Astrocyte (in vitro differentiated cells and primary cell): ENCODE measurements around the gene MREG. TPM values are rescaled to one million over a fixed set of nuclear protein-coding genes. Genes with fewer than 3 reads are reported as not detected.
A peak's percentile ranks its signal among the peaks of the same experiment; 100 is the strongest.

ENCODE experiments used
- DNase-seq: peaks from one replicate; pipeline ENCODE4 v3.0.0-alpha.2; 2010; ENCODE audit warnings: low read depth
- FAIRE-seq: peaks from 2 replicates; lab custom pipeline; 2011; peaks lifted over from hg19 to GRCh38; lab: Jason Lieb, UNC
- H2AFZ ChIP-seq: 2 replicates; pipeline ENCODE4 v1.6.0; 2012; ENCODE audit warnings: low read depth, low read length, inconsistent platforms
- H3K27ac ChIP-seq: 2 replicates; pipeline ENCODE4 v1.5.1; 2011; ENCODE audit warnings: low read depth, low read length, inconsistent platforms
- H3K27me3 ChIP-seq: 2 replicates; pipeline ENCODE4 v1.6.0; 2011; ENCODE audit warnings: low read length, inconsistent platforms; ENCODE audit not compliant: insufficient read depth
- H3K36me3 ChIP-seq: 2 replicates; pipeline ENCODE4 v1.5.1; 2011; ENCODE audit warnings: low read length, inconsistent platforms; ENCODE audit not compliant: insufficient read depth
- H3K4me1 ChIP-seq: 2 replicates; pipeline ENCODE4 v1.5.1; 2011; ENCODE audit warnings: low read length, inconsistent platforms; ENCODE audit not compliant: insufficient read depth
- H3K4me2 ChIP-seq: 2 replicates; pipeline ENCODE4 v1.6.0; 2012; ENCODE audit warnings: low read length, inconsistent platforms
- H3K4me3 ChIP-seq: 2 replicates; pipeline ENCODE4 v1.5.1; 2011; ENCODE audit warnings: low read depth, mild to moderate bottlenecking, low read length, inconsistent platforms; ENCODE audit not compliant: insufficient read depth
- H3K79me2 ChIP-seq: 2 replicates; pipeline ENCODE4 v1.6.0; 2012; ENCODE audit warnings: mild to moderate bottlenecking, low read length, inconsistent platforms; ENCODE audit not compliant: insufficient read depth
- H3K9ac ChIP-seq: 2 replicates; pipeline ENCODE4 v1.6.0; 2012; ENCODE audit warnings: mild to moderate bottlenecking, low read length, inconsistent platforms
- H3K9me3 ChIP-seq: 2 replicates; pipeline ENCODE4 v1.5.1; 2012; ENCODE audit warnings: low read depth, mild to moderate bottlenecking, low read length, inconsistent platforms; ENCODE audit not compliant: insufficient read depth
- H4K20me1 ChIP-seq: 2 replicates; pipeline ENCODE4 v1.6.0; 2012; ENCODE audit warnings: low read length, inconsistent platforms; ENCODE audit not compliant: insufficient read depth
- H3K27ac Mint-ChIP-seq: one replicate; pipeline ENCODE4 v1.8.0; 2021; ENCODE audit warnings: mild to moderate bottlenecking, mixed read lengths; ENCODE audit not compliant: unreplicated experiment
- H3K27me3 Mint-ChIP-seq: one replicate; pipeline ENCODE4 v1.8.0; 2021; ENCODE audit warnings: low read depth, mixed read lengths; ENCODE audit not compliant: unreplicated experiment
- H3K36me3 Mint-ChIP-seq: one replicate; pipeline ENCODE4 v1.8.0; 2021; ENCODE audit warnings: low read depth, mixed read lengths; ENCODE audit not compliant: unreplicated experiment
- H3K4me1 Mint-ChIP-seq: one replicate; pipeline ENCODE4 v1.8.0; 2021; ENCODE audit warnings: low read depth, mixed read lengths; ENCODE audit not compliant: unreplicated experiment
- H3K4me3 Mint-ChIP-seq: one replicate; pipeline ENCODE4 v1.8.0; 2021; ENCODE audit warnings: mild to moderate bottlenecking, moderate library complexity, mixed read lengths; ENCODE audit not compliant: unreplicated experiment
- H3K9me3 Mint-ChIP-seq: one replicate; pipeline ENCODE4 v1.8.0; 2021; ENCODE audit warnings: mild to moderate bottlenecking, mixed read lengths; ENCODE audit not compliant: unreplicated experiment
- EZH2 ChIP-seq: IDR thresholded peaks from 2 replicates; pipeline ENCODE4 v1.6.1; 2012; ENCODE audit warnings: mild to moderate bottlenecking, low read length, inconsistent platforms; ENCODE audit not compliant: insufficient read depth
- total RNA-seq: library from RNA; stranded (reverse); gene quantifications from 2 replicates; pipeline ENCODE4 v1.2.1, GENCODE V29; 2021
- TF ChIP-seq, protein P1 (sequence below): IDR thresholded peaks from 2 replicates; pipeline ENCODE4 v1.5.1; 2011; ENCODE audit warnings: low read depth, mild to moderate bottlenecking, inconsistent platforms, low read length, moderate library complexity; ENCODE audit not compliant: insufficient read depth

MREG gene
- total RNA-seq, 1 donor from 2014 or later: 7.8 TPM

- Histone ChIP-seq H4K20me1 (no peaks in the 10 kb centered on the region), H3K36me3 (no peaks in the 10 kb centered on the region), H3K79me2 (no peaks in the 10 kb centered on the region), H3K4me3 (no peak overlapping the region), H3K9ac (no peak overlapping the region), H3K9me3 (no peaks in the 10 kb centered on the region), H2AFZ (no peak overlapping the region), H3K4me2 (peak overlapping the region; percentile 71), H3K27me3 (no peaks in the 10 kb centered on the region), H3K4me1 (peaks cover 8% of the 10 kb centered on the region), H3K27ac (no peak overlapping the region)
- no peak for TF ChIP-seq EZH2
- TF ChIP-seq, protein P1, sequence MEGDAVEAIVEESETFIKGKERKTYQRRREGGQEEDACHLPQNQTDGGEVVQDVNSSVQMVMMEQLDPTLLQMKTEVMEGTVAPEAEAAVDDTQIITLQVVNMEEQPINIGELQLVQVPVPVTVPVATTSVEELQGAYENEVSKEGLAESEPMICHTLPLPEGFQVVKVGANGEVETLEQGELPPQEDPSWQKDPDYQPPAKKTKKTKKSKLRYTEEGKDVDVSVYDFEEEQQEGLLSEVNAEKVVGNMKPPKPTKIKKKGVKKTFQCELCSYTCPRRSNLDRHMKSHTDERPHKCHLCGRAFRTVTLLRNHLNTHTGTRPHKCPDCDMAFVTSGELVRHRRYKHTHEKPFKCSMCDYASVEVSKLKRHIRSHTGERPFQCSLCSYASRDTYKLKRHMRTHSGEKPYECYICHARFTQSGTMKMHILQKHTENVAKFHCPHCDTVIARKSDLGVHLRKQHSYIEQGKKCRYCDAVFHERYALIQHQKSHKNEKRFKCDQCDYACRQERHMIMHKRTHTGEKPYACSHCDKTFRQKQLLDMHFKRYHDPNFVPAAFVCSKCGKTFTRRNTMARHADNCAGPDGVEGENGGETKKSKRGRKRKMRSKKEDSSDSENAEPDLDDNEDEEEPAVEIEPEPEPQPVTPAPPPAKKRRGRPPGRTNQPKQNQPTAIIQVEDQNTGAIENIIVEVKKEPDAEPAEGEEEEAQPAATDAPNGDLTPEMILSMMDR: no peak
- H3K9me3 Mint-ChIP-seq: no peaks in the 10 kb centered on the region
- peak; percentile 95 for DNase-seq
- FAIRE-seq: peak; percentile 94
- H3K27me3 Mint-ChIP-seq: no peaks in the 10 kb centered on the region
- peaks cover 18% of the 10 kb centered on the region for H3K4me1 Mint-ChIP-seq
- H3K27ac Mint-ChIP-seq: peak overlapping the region; percentile 86
- no peaks in the 10 kb centered on the region for H3K36me3 Mint-ChIP-seq
- H3K4me3 Mint-ChIP-seq: peak overlapping the region; percentile 37
These were observed 44.4 kb upstream of the MREG start for GRCh38 chr2:216057688-216058193.

DNA sequence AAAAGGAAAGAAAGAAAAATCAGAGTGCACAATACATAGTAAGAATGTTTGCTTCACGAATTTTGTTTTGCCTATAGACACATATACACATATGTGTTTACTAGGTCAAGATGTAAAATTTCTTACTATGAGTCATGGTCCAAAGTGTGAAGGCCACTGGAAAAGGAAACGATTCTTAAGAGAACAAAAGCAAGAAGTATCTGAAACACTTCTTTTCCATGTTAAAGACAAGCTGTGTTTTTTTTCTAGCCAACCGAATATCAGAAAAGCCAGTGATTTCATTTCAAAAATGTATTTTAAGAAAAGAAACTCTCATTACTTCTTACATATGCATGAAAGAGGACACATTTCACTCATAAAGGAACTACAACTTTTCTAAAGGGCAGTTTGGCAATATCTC is 43.4 kb upstream of the MREG start:
- H3K4me3 Mint-ChIP-seq: no peak overlapping the region
- TF ChIP-seq, protein P1: no peak
- H3K9me3 Mint-ChIP-seq: no peaks in the 10 kb centered on the region
- no peaks in the 10 kb centered on the region for H3K27me3 ChIP-seq
- no peak overlapping the region for H3K4me3 ChIP-seq
- H3K9me3 ChIP-seq: no peaks in the 10 kb centered on the region
- DNase-seq: no peak
- no peak overlapping the region for H3K27ac ChIP-seq
- H3K27ac Mint-ChIP-seq: no peak overlapping the region
- H3K9ac ChIP-seq: no peak overlapping the region
- H3K4me1 ChIP-seq: peaks cover 8% of the 10 kb centered on the region
- peak; percentile 45 for FAIRE-seq
- no peak overlapping the region for H2AFZ ChIP-seq
- H3K36me3 ChIP-seq: no peaks in the 10 kb centered on the region
- no peak overlapping the region for H3K4me2 ChIP-seq
- H3K36me3 Mint-ChIP-seq: no peaks in the 10 kb centered on the region
- peaks cover 18% of the 10 kb centered on the region for H3K4me1 Mint-ChIP-seq
- no peaks in the 10 kb centered on the region for H3K27me3 Mint-ChIP-seq
- no peaks in the 10 kb centered on the region for H4K20me1 ChIP-seq
- no peaks in the 10 kb centered on the region for H3K79me2 ChIP-seq

GRCh38 chr2:216055680-216056079 is 42.3 kb upstream of the MREG start:
- Histone ChIP-seq H2AFZ (no peak overlapping the region), H3K9me3 (no peaks in the 10 kb centered on the region), H3K27ac (no peak overlapping the region), H3K36me3 (no peaks in the 10 kb centered on the region), H3K9ac (no peak overlapping the region), H3K4me3 (no peak overlapping the region), H4K20me1 (no peaks in the 10 kb centered on the region), H3K4me1 (peaks cover 8% of the 10 kb centered on the region), H3K4me2 (no peak overlapping the region), H3K27me3 (no peaks in the 10 kb centered on the region), H3K79me2 (no peaks in the 10 kb centered on the region)
- Mint-ChIP-seq H3K9me3 (no peaks in the 10 kb centered on the region), H3K4me1 (peaks cover 18% of the 10 kb centered on the region), H3K4me3 (no peak overlapping the region), H3K27ac (no peak overlapping the region), H3K27me3 (no peaks in the 10 kb centered on the region), H3K36me3 (no peaks in the 10 kb centered on the region)
- DNase-seq: no peak
- no peak for TF ChIP-seq EZH2
- TF ChIP-seq, protein P1: no peak
- FAIRE-seq: no peak
